Stimulated activated CD8-positive, alpha-beta memory T cell treated with anti-CD3 and anti-CD28 coated beads, Interleukin-15, amount 100 ng/mL, for 1 hour (primary cell): ENCODE results near the gene HDHD5.

Source experiments
- DNase-seq: peaks from one replicate; pipeline ENCODE4 v3.0.0-alpha.2; 2020; ENCODE audit warnings: low read depth

HDHD5 gene

DNA sequence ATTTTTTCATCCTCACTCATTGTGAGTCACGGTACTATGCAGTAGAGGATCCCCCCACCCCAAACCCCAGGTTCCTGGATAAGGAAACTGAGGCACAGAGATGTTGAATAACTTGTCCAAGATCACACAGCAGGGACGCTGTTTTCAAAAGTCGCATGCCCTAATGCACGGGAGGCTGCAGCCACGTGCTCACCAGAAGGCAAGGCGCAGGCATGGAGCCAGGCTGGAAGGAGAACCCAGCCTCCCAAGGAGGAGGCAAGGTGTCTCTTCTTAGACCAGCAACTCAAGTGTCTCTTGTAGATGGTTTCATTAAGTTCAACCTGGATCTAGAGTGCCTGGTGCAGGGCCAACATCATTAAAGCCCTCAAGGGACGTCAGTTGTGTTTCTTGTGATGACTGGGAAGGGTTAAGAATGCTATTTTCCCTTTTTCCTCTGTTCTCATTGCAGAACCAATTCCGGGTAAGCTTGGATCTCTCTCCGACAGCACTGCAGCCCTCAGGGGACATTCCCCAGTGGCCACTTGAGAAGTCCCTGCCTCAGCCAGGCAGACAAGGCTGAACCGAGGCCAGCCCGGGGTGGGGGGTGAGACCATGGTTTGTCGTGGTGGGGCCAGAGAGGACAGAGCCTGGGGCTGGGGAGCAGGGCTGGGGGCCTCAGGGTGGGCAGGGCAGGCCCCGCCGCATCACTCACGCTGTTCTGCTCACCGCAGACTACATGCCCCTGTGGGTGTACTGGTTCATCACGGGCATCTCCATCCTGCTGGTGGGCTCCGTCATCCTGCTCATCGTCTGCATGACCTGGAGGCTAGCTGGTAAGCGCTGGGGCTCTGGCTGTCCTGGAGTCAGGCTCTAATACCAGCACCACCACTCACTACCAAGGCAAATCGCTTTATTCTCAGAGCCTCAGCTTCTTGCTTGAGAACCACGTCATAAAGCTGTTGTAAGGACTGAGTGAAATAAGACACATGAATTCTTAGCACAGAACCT, 53.6 kb downstream of the HDHD5 start:
- DNase-seq, result no peak

- DNase-seq, result no peak
Measured at GRCh38 chr22:17104336-17104935, 54.6 kb downstream of the HDHD5 start.

- no peak for DNase-seq
Measured at GRCh38 chr22:17103351-17103750, 55.7 kb downstream of the HDHD5 start.

DNA sequence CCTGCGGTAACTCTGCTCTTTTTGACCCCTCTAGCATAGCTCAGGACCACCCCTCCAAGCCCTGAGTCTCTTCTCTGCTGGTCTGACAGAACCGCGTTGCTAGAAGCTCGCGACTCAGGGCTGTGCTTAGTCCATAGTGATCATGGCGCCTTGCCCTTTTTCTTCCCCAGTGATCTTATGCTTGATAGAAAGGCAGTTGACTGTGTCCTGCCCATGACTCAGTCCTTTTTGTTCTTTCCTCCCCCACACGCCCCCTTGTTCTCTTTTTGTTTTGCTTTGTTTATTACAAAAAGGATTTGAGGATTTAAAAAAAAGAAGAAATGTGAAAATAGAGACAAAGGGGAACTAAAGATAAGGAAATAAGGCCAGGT, 56.8 kb downstream of the HDHD5 start:
- DNase-seq, result no peak

GRCh38 chr22:17101475-17102296, 57.4 kb downstream of the HDHD5 start:
- DNase-seq, result no peak

- DNase-seq, result no peak
Measured at GRCh38 chr22:17100621-17101020, 58.5 kb downstream of the HDHD5 start.

DNA sequence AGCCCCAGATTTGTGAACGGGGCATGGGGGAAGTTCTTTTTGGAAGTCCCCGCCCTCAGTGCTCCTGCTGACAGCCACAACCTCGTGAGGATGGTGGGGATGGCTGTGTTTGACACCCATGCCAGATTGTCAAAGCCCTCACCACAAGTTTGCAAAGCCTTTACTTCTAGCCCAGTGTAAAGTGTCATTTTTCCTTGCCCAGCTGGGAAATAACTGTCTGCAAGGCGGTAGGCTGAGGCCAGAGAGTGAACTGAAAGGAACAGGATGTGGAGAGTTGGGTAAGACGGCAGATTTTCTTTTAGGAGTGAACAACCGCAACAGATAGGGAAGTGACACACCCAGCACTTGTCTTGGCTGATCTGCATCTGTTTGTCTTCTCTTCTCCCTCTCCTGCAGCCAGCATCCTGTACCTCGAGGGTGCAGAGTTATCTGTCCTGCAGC, 60.7 kb downstream of the HDHD5 start:
- no peak for DNase-seq

DNA sequence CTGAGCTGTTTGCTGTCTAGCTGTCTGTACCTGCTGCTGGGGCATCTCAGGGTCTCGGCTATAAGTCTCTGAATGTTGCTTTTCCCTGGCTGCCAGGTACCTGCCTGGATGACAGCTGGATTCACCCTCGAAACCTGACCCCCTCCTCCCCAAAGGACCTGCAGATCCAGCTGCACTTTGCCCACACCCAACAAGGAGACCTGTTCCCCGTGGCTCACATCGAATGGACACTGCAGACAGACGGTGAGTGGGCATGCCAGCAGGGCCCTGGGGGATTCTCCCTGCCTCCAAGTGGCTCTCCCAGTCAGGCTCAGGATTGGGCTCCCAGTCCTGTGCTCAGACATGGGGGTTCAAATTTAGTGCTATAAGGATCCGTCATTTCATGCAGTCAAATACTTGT, 61.4 kb downstream of the HDHD5 start:
- no peak for DNase-seq

- DNase-seq, result no peak
Measured at GRCh38 chr22:17097062-17097461, 62.0 kb downstream of the HDHD5 start.

DNA sequence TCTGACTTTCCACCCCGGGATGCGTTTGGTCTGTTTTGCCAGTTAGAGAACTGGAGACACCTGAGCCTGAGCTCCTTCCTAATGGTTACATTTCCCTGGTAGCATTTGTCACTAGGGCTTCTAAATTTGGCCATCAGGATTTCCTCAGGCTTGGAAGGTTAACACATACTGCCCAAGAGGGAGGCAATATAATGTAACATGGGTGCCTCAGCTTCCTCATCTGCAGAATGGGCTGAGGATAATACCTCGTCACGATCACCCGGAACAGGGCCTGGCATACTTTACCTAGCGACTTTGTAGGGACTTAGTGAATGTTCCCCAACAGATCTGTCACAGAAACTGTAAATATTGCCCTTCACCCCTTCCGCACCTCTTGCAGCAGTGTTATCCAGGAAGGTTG, 63.0 kb downstream of the HDHD5 start:
- DNase-seq, result no peak

DNA sequence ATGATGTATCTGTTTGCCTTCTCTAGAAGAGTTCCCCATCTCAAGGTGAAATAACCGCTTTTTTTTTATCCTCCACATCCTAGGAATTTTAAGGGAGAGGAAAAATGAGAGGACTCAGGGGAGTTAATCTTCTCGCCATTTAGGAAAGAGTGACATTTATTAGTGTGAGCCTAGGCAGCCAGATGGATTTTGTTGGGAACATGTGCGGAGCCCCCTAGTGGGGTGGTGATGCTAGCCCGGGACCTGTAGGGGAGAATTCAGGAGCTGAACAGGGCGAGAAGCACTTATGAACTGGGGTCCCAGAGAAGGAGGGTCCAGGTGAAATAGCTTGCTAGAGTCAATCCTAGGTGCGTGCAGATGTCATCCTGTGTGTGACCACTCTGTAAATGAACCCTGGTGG, 63.5 kb downstream of the HDHD5 start:
- no peak for DNase-seq

DNA sequence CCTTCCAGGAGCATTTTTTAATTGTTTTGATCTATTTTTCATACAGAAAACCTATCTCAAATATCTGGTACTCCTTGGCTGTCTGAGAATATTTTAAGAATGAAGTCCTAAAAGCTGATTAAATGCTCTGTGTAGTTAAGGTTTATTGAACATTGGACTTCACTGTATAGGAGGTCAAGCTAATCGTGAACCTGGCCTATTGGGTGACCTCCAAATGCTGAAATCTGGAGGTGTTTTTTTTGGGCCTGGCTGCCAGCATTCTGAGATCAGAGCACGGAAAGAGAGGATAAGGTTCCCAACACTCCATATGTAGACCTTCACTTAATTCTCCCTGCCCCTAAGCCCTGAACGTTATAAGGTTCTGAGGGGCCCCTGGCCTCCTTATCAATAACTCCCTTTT, 66.0 kb downstream of the HDHD5 start:
- DNase-seq, result no peak

DNA sequence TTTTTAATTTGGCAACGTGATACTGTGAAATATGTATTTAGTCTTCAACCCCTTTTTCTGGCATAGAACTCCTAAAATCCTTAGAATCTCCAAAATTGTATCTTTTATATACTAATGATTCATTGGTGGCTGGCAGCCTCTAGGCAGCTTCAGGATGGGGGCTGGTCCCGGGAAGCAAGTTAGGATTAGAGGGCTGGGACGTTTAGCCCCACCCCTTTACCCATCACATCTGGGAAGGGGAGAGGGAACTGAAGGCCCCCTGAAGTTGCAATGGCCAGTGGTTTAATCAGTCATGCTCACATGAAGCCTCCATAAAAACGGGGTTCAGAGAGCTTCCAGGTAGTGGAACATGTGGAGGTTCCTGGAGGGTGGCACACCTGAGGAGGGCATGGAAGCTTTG, 67.2 kb downstream of the HDHD5 start:
- no peak for DNase-seq

- DNase-seq, result no peak
Measured at GRCh38 chr22:17090550-17090949, 68.5 kb downstream of the HDHD5 start.
